Activated B cell treated with CpG ODN at 0.5 μM for 24 hours (primary cell): Measurements from ENCODE around the gene KCNC2. TPM values are rescaled to one million over a fixed set of nuclear protein-coding genes. Genes with fewer than 3 reads are reported as not detected.

Experiments
- ATAC-seq: fragments of 200-7000 bp; cut with Tn5 transposase; one replicate; pipeline ENCODE4 v1.10.0; 2021; ENCODE audit warnings: low read depth, mild to moderate bottlenecking, moderate library complexity
- CTCF ChIA-PET: fragments of 350-600 bp; sonication (Branson Sonifier 250); formaldehyde crosslinking; loops from one replicate; lab custom pipeline; 2021; ENCODE audit warnings: antibody characterized with exemption; lab: Charles Lee
- POLR2A ChIA-PET: fragments of 350-600 bp; sonication (Branson Sonifier 250); formaldehyde crosslinking; loops from one replicate; lab custom pipeline; 2021; ENCODE audit warnings: antibody characterized with exemption; lab: Charles Lee
- DNase-seq: peaks from one replicate; pipeline ENCODE4 v3.0.0; 2022
- H3K27ac Mint-ChIP-seq: one replicate; pipeline ENCODE4 v1.8.0; 2020; ENCODE audit warnings: mixed read lengths
- H3K27me3 Mint-ChIP-seq: one replicate; pipeline ENCODE4 v1.8.0; 2021; ENCODE audit warnings: mixed read lengths
- H3K36me3 Mint-ChIP-seq: one replicate; pipeline ENCODE4 v1.8.0; 2021; ENCODE audit warnings: low read depth, mixed read lengths
- H3K4me1 Mint-ChIP-seq: one replicate; pipeline ENCODE4 v1.8.0; 2021; ENCODE audit warnings: mixed read lengths
- H3K4me3 Mint-ChIP-seq: one replicate; pipeline ENCODE4 v1.8.0; 2020; ENCODE audit warnings: mild to moderate bottlenecking, mixed read lengths
- H3K9me3 Mint-ChIP-seq: one replicate; pipeline ENCODE4 v1.8.0; 2020; ENCODE audit warnings: mixed read lengths
- CTCF ChIP-seq: fragments of 200-600 bp; IDR thresholded peaks from one replicate; pipeline ENCODE4 v1.8.0; 2022; ENCODE audit warnings: antibody characterized with exemption, mild to moderate bottlenecking
- intact Hi-C: fragments of 100-400 bp; cut with micrococcal nuclease; formaldehyde crosslinking; loops from one replicate; pipeline ENCODE4 v1.15.1; 2024
- total RNA-seq: library from RNA; stranded (reverse); gene quantifications from 2 replicates; pipeline ENCODE4 v1.2.3, GENCODE V29; 2022

Gene KCNC2
- total RNA-seq, 1 donor from 2014 or later, result not detected

- ChIA-PET POLR2A (no interaction called here), CTCF (no interaction called here)
- Mint-ChIP-seq H3K4me3 (no peak overlapping the region), H3K36me3 (no peaks in the 10 kb centered on the region), H3K4me1 (no peaks in the 10 kb centered on the region), H3K27me3 (no peaks in the 10 kb centered on the region), H3K9me3 (no peaks in the 10 kb centered on the region), H3K27ac (no peak overlapping the region)
- intact Hi-C loops, result no loop called here
- DNase-seq, result no peak
- no peak for ATAC-seq
- TF ChIP-seq CTCF, result no peak
Measured at GRCh38 chr12:75058228-75058627, 151.4 kb downstream of the KCNC2 start.

- H3K27me3 Mint-ChIP-seq, result no peaks in the 10 kb centered on the region
- no peak for TF ChIP-seq CTCF
- H3K4me1 Mint-ChIP-seq, result no peaks in the 10 kb centered on the region
- H3K4me3 Mint-ChIP-seq, result no peak overlapping the region
- ATAC-seq, result no peak
- ChIA-PET CTCF (no interaction called here), POLR2A (no interaction called here)
- no peaks in the 10 kb centered on the region for H3K36me3 Mint-ChIP-seq
- intact Hi-C loops, result no loop called here
- H3K27ac Mint-ChIP-seq, result no peak overlapping the region
- H3K9me3 Mint-ChIP-seq, result no peaks in the 10 kb centered on the region
- DNase-seq, result no peak
Measured at GRCh38 chr12:75048767-75049166, 160.9 kb downstream of the KCNC2 start.

DNA sequence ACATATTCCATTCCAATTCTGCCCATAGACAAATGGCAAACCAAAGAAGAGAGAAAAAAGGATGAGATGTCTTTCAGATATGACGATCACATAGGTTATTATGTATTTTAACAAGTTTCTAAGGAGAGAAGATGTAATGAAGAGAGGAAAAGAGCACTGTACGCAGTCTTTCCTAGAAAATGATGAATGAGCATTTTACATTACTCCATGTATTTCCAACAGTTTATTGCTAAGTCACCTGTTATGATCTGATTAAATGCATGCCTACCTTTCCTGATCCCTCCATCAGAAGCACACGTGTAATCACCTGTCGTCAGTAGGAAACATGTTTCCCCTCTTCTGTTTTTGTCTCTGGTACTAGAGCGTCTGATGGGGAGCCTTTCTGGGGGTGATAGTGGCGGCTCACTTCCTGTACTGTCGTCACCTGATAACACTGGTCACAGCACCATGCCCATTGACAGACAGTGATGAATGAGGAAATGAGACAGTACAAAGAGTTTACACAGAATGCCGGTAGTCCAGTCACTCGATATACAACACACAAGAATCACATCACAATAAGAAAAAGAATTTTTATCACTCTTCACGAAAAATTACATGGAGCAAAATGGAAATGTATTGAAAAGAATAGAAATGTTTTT is 161.6 kb downstream of the KCNC2 start:
- Mint-ChIP-seq H3K9me3 (no peaks in the 10 kb centered on the region), H3K4me3 (no peak overlapping the region), H3K4me1 (no peaks in the 10 kb centered on the region), H3K36me3 (no peaks in the 10 kb centered on the region), H3K27ac (no peak overlapping the region), H3K27me3 (no peaks in the 10 kb centered on the region)
- ChIA-PET POLR2A (no interaction called here), CTCF (no interaction called here)
- ATAC-seq, result no peak
- TF ChIP-seq CTCF, result no peak
- no peak for DNase-seq
- intact Hi-C loops, result no loop called here

GRCh38 chr12:75042125-75042524 is 167.5 kb downstream of the KCNC2 start:
- Mint-ChIP-seq H3K27me3 (no peaks in the 10 kb centered on the region), H3K9me3 (peaks cover 2% of the 10 kb centered on the region), H3K27ac (no peak overlapping the region), H3K4me3 (no peak overlapping the region), H3K4me1 (no peaks in the 10 kb centered on the region), H3K36me3 (no peaks in the 10 kb centered on the region)
- no peak for TF ChIP-seq CTCF
- CTCF ChIA-PET, result no interaction called here
- no peak for ATAC-seq
- intact Hi-C loops, result no loop called here
- POLR2A ChIA-PET, result no interaction called here
- DNase-seq, result no peak

DNA sequence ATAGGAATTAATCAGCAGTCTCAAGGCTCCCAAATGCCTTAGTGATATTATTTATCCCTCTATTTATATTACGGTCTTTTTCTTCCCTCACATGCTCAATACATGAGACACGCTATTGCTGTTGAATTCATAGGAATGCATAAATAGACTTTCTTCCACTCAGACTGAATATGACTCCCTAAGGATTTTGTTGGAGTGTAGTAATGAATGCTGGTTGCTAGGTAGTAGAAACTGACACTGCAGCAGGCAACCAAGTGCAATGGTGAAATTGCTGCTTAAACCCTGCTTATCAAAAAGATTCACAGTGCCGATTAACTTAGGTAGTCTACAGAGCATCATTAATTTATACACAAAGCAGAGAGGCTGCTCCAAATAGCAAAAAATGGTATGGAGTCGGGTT is 168.2 kb downstream of the KCNC2 start:
- ChIA-PET CTCF (no interaction called here), POLR2A (no interaction called here)
- ATAC-seq (no peak), DNase-seq (no peak)
- intact Hi-C loops, result no loop called here
- no peak overlapping the region for H3K4me3 Mint-ChIP-seq
- H3K27me3 Mint-ChIP-seq, result no peaks in the 10 kb centered on the region
- no peaks in the 10 kb centered on the region for H3K36me3 Mint-ChIP-seq
- H3K4me1 Mint-ChIP-seq, result no peaks in the 10 kb centered on the region
- H3K27ac Mint-ChIP-seq, result no peak overlapping the region
- no peak for TF ChIP-seq CTCF
- peaks cover 2% of the 10 kb centered on the region for H3K9me3 Mint-ChIP-seq
